Stimulated activated naive CD4-positive, alpha-beta T cell treated with Interleukin-2 at 50 U/mL for 16 hours (primary cell): ENCODE data around the gene ADAMTS2.

ENCODE experiments used
- DNase-seq: peaks from one replicate; lab custom pipeline; 2025; lab: John Stamatoyannopoulos, UW

Gene ADAMTS2

GRCh38 chr5:179139111-179139935 is 205.9 kb downstream of the ADAMTS2 start:
- no peak for DNase-seq

GRCh38 chr5:179138568-179138925 is 206.7 kb downstream of the ADAMTS2 start:
- no peak for DNase-seq

GRCh38 chr5:179137643-179138567 is 207.4 kb downstream of the ADAMTS2 start:
- DNase-seq, result no peak

GRCh38 chr5:179137016-179137642 is 208.1 kb downstream of the ADAMTS2 start:
- DNase-seq, result no peak

- DNase-seq, result no peak
These were observed 209.6 kb downstream of the ADAMTS2 start for GRCh38 chr5:179135441-179136215.

- no peak for DNase-seq
These were observed 210.3 kb downstream of the ADAMTS2 start for GRCh38 chr5:179135006-179135405.

GRCh38 chr5:179134511-179134910 is 210.8 kb downstream of the ADAMTS2 start:
- no peak for DNase-seq

- DNase-seq, result no peak
These were observed 212.5 kb downstream of the ADAMTS2 start for GRCh38 chr5:179132586-179133355.

GRCh38 chr5:179131886-179132585 is 213.2 kb downstream of the ADAMTS2 start:
- no peak for DNase-seq

GRCh38 chr5:179131321-179131835 is 213.9 kb downstream of the ADAMTS2 start:
- DNase-seq, result no peak

GRCh38 chr5:179130101-179130681 is 215.1 kb downstream of the ADAMTS2 start:
- no peak for DNase-seq

- no peak for DNase-seq
These were observed 215.6 kb downstream of the ADAMTS2 start for GRCh38 chr5:179129607-179130071.

GRCh38 chr5:179128976-179129375 is 216.3 kb downstream of the ADAMTS2 start:
- DNase-seq, result no peak

GRCh38 chr5:179128041-179128365 is 217.3 kb downstream of the ADAMTS2 start:
- no peak for DNase-seq

- DNase-seq, result no peak
These were observed 217.9 kb downstream of the ADAMTS2 start for GRCh38 chr5:179127136-179128040.

GRCh38 chr5:179126506-179126991 is 218.7 kb downstream of the ADAMTS2 start:
- DNase-seq, result no peak

- no peak for DNase-seq
These were observed 219.3 kb downstream of the ADAMTS2 start for GRCh38 chr5:179125789-179126505.
